Measurements from ENCODE around the gene TRMT44. TPM values are rescaled to one million over a fixed set of nuclear protein-coding genes. Genes with fewer than 3 reads are reported as not detected.

TRMT44 gene
- total RNA-seq, 1 donor from 2014 or later = 17.9 TPM

GRCh38 chr4:8501781-8502180 lies 61.2 kb downstream of the TRMT44 start:
- DNase-seq (ENCODE audit: low read depth) = no peak
- no peak for TF ChIP-seq CTCF (conservative IDR thresholded peaks at IDR 0.05; ENCODE audit: low read depth, low read length)
- no peak overlapping the region for H3K4me3 ChIP-seq (ENCODE audit: low read depth, low read length)

GRCh38 chr4:8502371-8502770 lies 61.8 kb downstream of the TRMT44 start:
- no peak overlapping the region for H3K4me3 ChIP-seq (ENCODE audit: low read depth, low read length)
- TF ChIP-seq CTCF (conservative IDR thresholded peaks at IDR 0.05; ENCODE audit: low read depth, low read length) = no peak
- no peak for DNase-seq (ENCODE audit: low read depth)

GRCh38 chr4:8502836-8503585 lies 62.4 kb downstream of the TRMT44 start:
- no peak overlapping the region for H3K4me3 ChIP-seq (ENCODE audit: low read depth, low read length)
- no peak for DNase-seq (ENCODE audit: low read depth)
- no peak for TF ChIP-seq CTCF (conservative IDR thresholded peaks at IDR 0.05; ENCODE audit: low read depth, low read length)

- no peak for DNase-seq (ENCODE audit: low read depth)
- no peak overlapping the region for H3K4me3 ChIP-seq (ENCODE audit: low read depth, low read length)
- no peak for TF ChIP-seq CTCF (conservative IDR thresholded peaks at IDR 0.05; ENCODE audit: low read depth, low read length)
Measured at GRCh38 chr4:8503801-8504200, 63.2 kb downstream of the TRMT44 start.

- DNase-seq (ENCODE audit: low read depth) = no peak
- H3K4me3 ChIP-seq (ENCODE audit: low read depth, low read length) = no peak overlapping the region
- TF ChIP-seq CTCF (conservative IDR thresholded peaks at IDR 0.05; ENCODE audit: low read depth, low read length) = no peak
Measured at GRCh38 chr4:8504279-8505007, 63.9 kb downstream of the TRMT44 start.

GRCh38 chr4:8505229-8505628 lies 64.7 kb downstream of the TRMT44 start:
- no peak for DNase-seq (ENCODE audit: low read depth)
- no peak for TF ChIP-seq CTCF (conservative IDR thresholded peaks at IDR 0.05; ENCODE audit: low read depth, low read length)
- no peak overlapping the region for H3K4me3 ChIP-seq (ENCODE audit: low read depth, low read length)
